ENCODE measurements around the gene CDK9.

DNA sequence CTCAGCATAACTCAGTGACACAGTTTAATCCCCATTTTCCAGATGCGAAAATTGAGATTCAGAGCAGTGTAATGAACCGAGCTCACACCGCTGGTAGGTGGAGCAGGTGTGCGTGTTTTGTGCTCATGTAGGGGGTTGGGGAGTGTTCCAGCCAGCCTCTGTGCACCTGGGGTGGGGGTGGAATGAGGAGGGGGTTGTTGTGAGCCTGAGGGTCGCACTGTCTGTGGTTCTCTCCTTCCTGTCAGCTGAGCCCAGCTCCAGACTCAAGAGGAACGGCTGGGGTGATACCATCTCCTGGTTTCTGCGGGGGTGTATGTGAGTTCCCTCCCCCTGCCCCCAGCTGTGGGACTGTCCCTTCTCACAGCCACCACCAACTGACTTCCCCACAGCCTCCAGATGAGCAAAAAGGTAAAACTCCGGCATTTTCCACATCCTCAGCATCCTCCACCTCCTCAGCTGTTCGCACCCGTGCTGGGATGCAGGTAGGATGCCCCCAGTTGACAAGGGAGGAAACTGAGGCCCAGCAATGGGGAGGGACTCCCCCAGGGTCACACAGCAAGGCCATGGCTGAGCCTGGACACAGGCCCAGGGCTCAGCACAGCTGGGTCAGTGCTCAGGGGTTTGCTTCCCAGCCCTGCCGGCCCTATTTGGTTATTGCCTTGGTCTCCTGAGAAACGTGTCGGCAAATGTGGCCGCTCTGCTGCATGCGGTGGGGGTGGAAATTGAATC lies 9.5 kb upstream of the CDK9 start:
- TF ChIP-seq, protein P1, sequence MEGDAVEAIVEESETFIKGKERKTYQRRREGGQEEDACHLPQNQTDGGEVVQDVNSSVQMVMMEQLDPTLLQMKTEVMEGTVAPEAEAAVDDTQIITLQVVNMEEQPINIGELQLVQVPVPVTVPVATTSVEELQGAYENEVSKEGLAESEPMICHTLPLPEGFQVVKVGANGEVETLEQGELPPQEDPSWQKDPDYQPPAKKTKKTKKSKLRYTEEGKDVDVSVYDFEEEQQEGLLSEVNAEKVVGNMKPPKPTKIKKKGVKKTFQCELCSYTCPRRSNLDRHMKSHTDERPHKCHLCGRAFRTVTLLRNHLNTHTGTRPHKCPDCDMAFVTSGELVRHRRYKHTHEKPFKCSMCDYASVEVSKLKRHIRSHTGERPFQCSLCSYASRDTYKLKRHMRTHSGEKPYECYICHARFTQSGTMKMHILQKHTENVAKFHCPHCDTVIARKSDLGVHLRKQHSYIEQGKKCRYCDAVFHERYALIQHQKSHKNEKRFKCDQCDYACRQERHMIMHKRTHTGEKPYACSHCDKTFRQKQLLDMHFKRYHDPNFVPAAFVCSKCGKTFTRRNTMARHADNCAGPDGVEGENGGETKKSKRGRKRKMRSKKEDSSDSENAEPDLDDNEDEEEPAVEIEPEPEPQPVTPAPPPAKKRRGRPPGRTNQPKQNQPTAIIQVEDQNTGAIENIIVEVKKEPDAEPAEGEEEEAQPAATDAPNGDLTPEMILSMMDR (IDR thresholded peaks at IDR 0.05): no peak
- TF ChIP-seq POLR2A (IDR thresholded peaks at IDR 0.05): no peak

Data from heart left ventricle (tissue), 13 donors.